HL-60 (cell line): ENCODE results near the gene BMP15.

Experiments used
- CTCF ChIP-seq: IDR thresholded peaks from one replicate; pipeline ENCODE4 v1.5.1; 2011; ENCODE audit warnings: low read length, control low read depth, inconsistent platforms; ENCODE audit not compliant: insufficient read depth
- GABPA ChIP-seq: IDR thresholded peaks from 2 replicates; pipeline ENCODE4 v1.6.1; 2012; ENCODE audit warnings: low read depth

DNA sequence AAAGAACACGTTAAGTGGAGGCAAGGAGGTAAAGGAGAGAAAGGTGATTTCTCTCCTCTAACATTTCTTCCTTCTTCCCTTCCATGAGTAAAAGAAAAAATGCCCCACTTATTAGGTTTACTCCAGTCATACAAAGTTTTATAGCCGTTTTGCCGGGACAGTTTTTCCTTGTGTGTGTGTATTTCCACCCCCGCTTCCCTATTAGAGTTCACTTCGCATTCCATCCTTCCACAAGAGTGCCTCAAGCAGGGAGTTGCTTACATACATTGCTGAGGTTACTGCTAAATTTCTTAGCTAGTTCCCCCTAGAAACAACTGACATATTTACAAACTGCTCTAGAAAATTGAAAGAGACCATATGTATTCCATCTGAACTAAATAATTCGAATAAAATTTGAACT is 45.2 kb upstream of the BMP15 start:
- no peak for TF ChIP-seq CTCF
- no peak for TF ChIP-seq GABPA
